Lung (tissue), 12 donors: ENCODE measurements around the gene EEPD1. TPM values are rescaled to one million over a fixed set of nuclear protein-coding genes. Genes with fewer than 3 reads are reported as not detected.

Source experiments
- ATAC-seq: fragments of 200-7000 bp; cut with Tn5 transposase; one replicate; pipeline ENCODE4 v1.9.1; 2020; ENCODE audit warnings: moderate number of reproducible peaks; ENCODE audit not compliant: insufficient read depth, low FRiP score
- DNase-seq, 3 donors: peaks; one replicate each; pipeline ENCODE4 v3.0.0-alpha.2; 2013 to 2017
- H3K27ac ChIP-seq, 2 donors: one replicate each; pipeline ENCODE4 v1.5.1; 2013; ENCODE audit warnings: mild to moderate bottlenecking in 2 of 2, moderate library complexity in 2 of 2, control low read depth in 1 of 2, inconsistent platforms in 1 of 2, low read depth in 1 of 2, low read length in 1 of 2
- H3K27me3 ChIP-seq, 3 donors: one replicate each; pipeline ENCODE4 v1.5.1; 2013; ENCODE audit warnings: low read length in 2 of 3; ENCODE audit not compliant: control insufficient read depth in 3 of 3, insufficient read depth in 3 of 3
- H3K36me3 ChIP-seq, 4 donors: one replicate each; pipeline ENCODE4 v1.5.1; 2013; ENCODE audit warnings: low read length in 4 of 4, mild to moderate bottlenecking in 1 of 4, moderate library complexity in 1 of 4; ENCODE audit not compliant: control insufficient read depth in 4 of 4, insufficient read depth in 4 of 4
- H3K4me1 ChIP-seq, 5 donors: one replicate each; pipeline ENCODE4 v1.5.1; 2013; ENCODE audit warnings: low read length in 5 of 5, mild to moderate bottlenecking in 2 of 5, moderate library complexity in 1 of 5; ENCODE audit not compliant: control insufficient read depth in 5 of 5, insufficient read depth in 5 of 5
- H3K4me3 ChIP-seq: one replicate; pipeline ENCODE4 v1.5.1; 2013; ENCODE audit warnings: mild to moderate bottlenecking, control low read depth, moderate library complexity
- H3K9ac ChIP-seq, 2 donors: one replicate each; pipeline ENCODE4 v1.5.1; 2013; ENCODE audit warnings: low read length in 2 of 2, control low read depth in 1 of 2; ENCODE audit not compliant: insufficient read depth in 1 of 2
- H3K9me3 ChIP-seq, 4 donors: one replicate each; pipeline ENCODE4 v1.5.1; 2013; ENCODE audit warnings: low read length in 3 of 4, mild to moderate bottlenecking in 1 of 4, moderate library complexity in 1 of 4; ENCODE audit not compliant: control insufficient read depth in 4 of 4, insufficient read depth in 3 of 4
- CTCF ChIP-seq: IDR thresholded peaks from 2 replicates; pipeline ENCODE4 v1.5.1; 2012; ENCODE audit warnings: mild to moderate bottlenecking; ENCODE audit errors: control extremely low read depth, extremely low read depth
- WGBS, 2 donors: extraction: QIAGEN DNeasy Blood & Tissue Kit; methylation state at CpG; one replicate each; pipeline ENCODE4 v1.1.7; 2013; 5-methylcytosine and 5-hydroxymethylcytosine counted together
- polyA plus RNA-seq, 2 donors: library from polyadenylated mRNA; stranded (reverse); fragments of 200-250 nt; gene quantifications; one replicate each; pipeline ENCODE4 v1.2.1, GENCODE V29; 2013
- total RNA-seq, 2 donors: library from RNA; depleted of rRNA in 1 of 2; stranded (reverse); fragments of >200 nt in 1 of 2; gene quantifications; one replicate each; pipeline ENCODE4 v1.2.1, GENCODE V29; 2014 to 2021
- donor health status: control.
- donor health status: control.
- donor health status: Bipolar disorder and iron deficiency.
- donor health status: healthy.
- donor health status: DM: yes; HTN: yes; CAD: no.

Gene EEPD1
- total and polyA plus RNA-seq, 4 donors, result 5.4 to 15.3 (median 7.9) TPM

GRCh38 chr7:36297364-36298009 lies 144.4 kb downstream of the EEPD1 start:
- WGBS, 2 donors, result 91 to 97% methylated on average over 7 of the region's 7 CpGs

GRCh38 chr7:36298106-36298505 lies 145.1 kb downstream of the EEPD1 start:
- DNase-seq (peak; percentile 82 to 94 (median 91)), ATAC-seq (no peak)
- no peak overlapping the region for H3K9ac ChIP-seq
- no peaks in the 10 kb centered on the region for H3K27me3 ChIP-seq
- WGBS, 2 donors, result 46 to 53% methylated on average over 4 of the region's 4 CpGs
- peaks cover 13 to 50% (median 15%) of the 10 kb centered on the region in 5 donors for H3K4me1 ChIP-seq
- no peak for TF ChIP-seq CTCF
- H3K4me3 ChIP-seq, result no peak overlapping the region
- peaks cover 0 to 8% (median 3%) of the 10 kb centered on the region in 4 donors for H3K36me3 ChIP-seq
- H3K9me3 ChIP-seq, result no peaks in the 10 kb centered on the region
- no peak overlapping the region for H3K27ac ChIP-seq

More at GRCh38 chr7:36297364-36298009, 144.4 kb downstream of the EEPD1 start:
- Histone ChIP-seq H3K36me3 (peaks cover 0 to 8% (median 3%) of the 10 kb centered on the region in 4 donors), H3K27me3 (no peaks in the 10 kb centered on the region), H3K27ac (no peak overlapping the region), H3K4me3 (no peak overlapping the region), H3K4me1 (peaks cover 8 to 48% (median 10%) of the 10 kb centered on the region in 5 donors), H3K9ac (no peak overlapping the region), H3K9me3 (no peaks in the 10 kb centered on the region)
- ATAC-seq (no peak), DNase-seq (no peak)
- TF ChIP-seq CTCF, result no peak

GRCh38 chr7:36299223-36299774 lies 146.2 kb downstream of the EEPD1 start:
- no peak for TF ChIP-seq CTCF
- H3K4me1 ChIP-seq, result peaks cover 22 to 62% (median 23%) of the 10 kb centered on the region in 5 donors
- no peak overlapping the region for H3K27ac ChIP-seq
- H3K9ac ChIP-seq, result no peak overlapping the region
- no peaks in the 10 kb centered on the region for H3K9me3 ChIP-seq
- peaks cover 0 to 8% (median 3%) of the 10 kb centered on the region in 4 donors for H3K36me3 ChIP-seq
- DNase-seq, result no peak
- H3K27me3 ChIP-seq, result no peaks in the 10 kb centered on the region
- no peak for ATAC-seq
- H3K4me3 ChIP-seq, result no peak overlapping the region
- 89 to 97% methylated on average over 17 of the region's 17 CpGs for WGBS, 2 donors
